Endodermal cell (in vitro differentiated cells): ENCODE data around the gene ADGRL3. TPM values are rescaled to one million over a fixed set of nuclear protein-coding genes. Genes with fewer than 3 reads are reported as not detected.
"Not testable (repeated sequence)": the region's sequence is repeated elsewhere in the genome, so short reads cannot be mapped to it uniquely, and the experiment has no call there.

Experiments
- DNase-seq: peaks from one replicate; pipeline ENCODE4 v3.0.0-alpha.2; 2017
- H3K27ac ChIP-seq: 2 replicates; pipeline ENCODE4 v1.5.1; 2013; ENCODE audit warnings: mild to moderate bottlenecking, low read depth, low read length, moderate library complexity
- H3K27me3 ChIP-seq: 2 replicates; pipeline ENCODE4 v1.6.1; 2013; ENCODE audit warnings: mild to moderate bottlenecking, low read length, moderate library complexity; ENCODE audit not compliant: insufficient read depth, control insufficient read depth, poor library complexity, severe bottlenecking
- H3K36me3 ChIP-seq: 2 replicates; pipeline ENCODE4 v1.7.0; 2013; ENCODE audit warnings: mild to moderate bottlenecking, low read length, moderate library complexity; ENCODE audit not compliant: control insufficient read depth, insufficient read depth
- H3K4me1 ChIP-seq: one replicate; pipeline ENCODE4 v1.7.0; 2013; ENCODE audit warnings: low read length; ENCODE audit not compliant: control insufficient read depth, insufficient read depth
- H3K4me3 ChIP-seq: 2 replicates; pipeline ENCODE4 v1.5.1; 2013; ENCODE audit warnings: mild to moderate bottlenecking, low read length, moderate library complexity
- H3K9ac ChIP-seq: 2 replicates; pipeline ENCODE4 v1.6.1; 2013; ENCODE audit warnings: mild to moderate bottlenecking, low read length, moderate library complexity; ENCODE audit not compliant: poor library complexity, severe bottlenecking; ENCODE audit errors: extremely low read depth
- H3K9me3 ChIP-seq: 2 replicates; pipeline ENCODE4 v1.6.1; 2013; ENCODE audit warnings: mild to moderate bottlenecking, low read length, moderate library complexity; ENCODE audit not compliant: control insufficient read depth
- H3K27ac Mint-ChIP-seq: 2 replicates; pipeline ENCODE4 v1.8.0; 2020; ENCODE audit warnings: mixed read lengths
- H3K27me3 Mint-ChIP-seq: 2 replicates; pipeline ENCODE4 v1.8.0; 2021; ENCODE audit warnings: mild to moderate bottlenecking, mixed read lengths; ENCODE audit not compliant: insufficient read depth
- H3K36me3 Mint-ChIP-seq: 2 replicates; pipeline ENCODE4 v1.8.0; 2020; ENCODE audit warnings: low read depth, mixed read lengths
- H3K4me1 Mint-ChIP-seq: 2 replicates; pipeline ENCODE4 v1.8.0; 2020; ENCODE audit warnings: mixed read lengths
- H3K4me3 Mint-ChIP-seq: 2 replicates; pipeline ENCODE4 v1.8.0; 2020; ENCODE audit warnings: mild to moderate bottlenecking, moderate library complexity, mixed read lengths
- H3K9me3 Mint-ChIP-seq: 2 replicates; pipeline ENCODE4 v1.8.0; 2020; ENCODE audit warnings: mild to moderate bottlenecking, mixed read lengths
- CTCF ChIP-seq: fragments of 200-600 bp; sonication (generic); conservative IDR thresholded peaks from 2 replicates; pipeline ENCODE4 v1.5.0; 2021; ENCODE audit warnings: antibody characterized with exemption, mild to moderate bottlenecking
- WGBS, 2 experiments: methylation state at CpG; one replicate each; pipeline versions ENCODE4 v1.1.5 to v1.1.7; 2013; ENCODE audit warnings: missing lambda C conversion rate in 2 of 2, mixed read lengths in 1 of 2; ENCODE audit not compliant: insufficient coverage in 1 of 2, insufficient read length in 1 of 2; 5-methylcytosine and 5-hydroxymethylcytosine counted together
- total RNA-seq, 2 donors: library from RNA; stranded (reverse); fragmentation: NEBNext Ultra II Directional in 1 of 2; extraction: Animal tissue kit (Norgen Biotek cat#: 25700) in 1 of 2; gene quantifications; 2 replicates in 1 of 2; 3 replicates in 1 of 2; pipeline ENCODE4 v1.2.1, GENCODE V29; 2021

The ADGRL3 gene
- total RNA-seq, 2 donors from 2014 or later, result 9.9 to 10.3 TPM

- no peaks in the 10 kb centered on the region for H3K27me3 Mint-ChIP-seq
- Histone ChIP-seq H3K27ac (no peak overlapping the region), H3K4me1 (no peaks in the 10 kb centered on the region), H3K4me3 (no peak overlapping the region), H3K27me3 (no peaks in the 10 kb centered on the region), H3K36me3 (no peaks in the 10 kb centered on the region), H3K9me3 (no peaks in the 10 kb centered on the region), H3K9ac (no peak overlapping the region)
- H3K36me3 Mint-ChIP-seq, result no peaks in the 10 kb centered on the region
- no peaks in the 10 kb centered on the region for H3K4me1 Mint-ChIP-seq
- no peak overlapping the region for H3K4me3 Mint-ChIP-seq
- H3K27ac Mint-ChIP-seq, result no peak overlapping the region
- DNase-seq, result no peak
- 63 to 79% methylated on average over 2 to 3 of the region's 3 CpGs for WGBS, 2 experiments
- H3K9me3 Mint-ChIP-seq, result peaks cover 2% of the 10 kb centered on the region
- no peak for TF ChIP-seq CTCF
Observed at GRCh38 chr4:61359301-61359700, 159.2 kb downstream of the ADGRL3 start.

- H3K4me3 Mint-ChIP-seq, H3K27ac Mint-ChIP-seq, H3K9me3 ChIP-seq, H3K27me3 Mint-ChIP-seq, H3K36me3 Mint-ChIP-seq, H3K4me1 Mint-ChIP-seq, H3K9ac ChIP-seq, H3K4me3 ChIP-seq, H3K4me1 ChIP-seq, DNase-seq, H3K27me3 ChIP-seq, H3K27ac ChIP-seq, H3K36me3 ChIP-seq: not testable (repeated sequence)
- WGBS, 2 experiments, result 92% methylated on average over 21 to 26 of the region's 26 CpGs
- peaks cover 12% of the 10 kb centered on the region for H3K9me3 Mint-ChIP-seq
Observed at GRCh38 chr4:61372817-61373216, 172.7 kb downstream of the ADGRL3 start.

GRCh38 chr4:61373901-61374440 is 173.8 kb downstream of the ADGRL3 start:
- no peak overlapping the region for H3K9ac ChIP-seq
- Mint-ChIP-seq H3K36me3 (peaks cover 4% of the 10 kb centered on the region), H3K27ac (peak overlapping the region; percentile 56), H3K9me3 (peaks cover 9% of the 10 kb centered on the region), H3K4me1 (peaks cover 8% of the 10 kb centered on the region), H3K27me3 (no peaks in the 10 kb centered on the region), H3K4me3 (no peak overlapping the region)
- no peaks in the 10 kb centered on the region for H3K27me3 ChIP-seq
- no peaks in the 10 kb centered on the region for H3K36me3 ChIP-seq
- peaks cover 8% of the 10 kb centered on the region for H3K9me3 ChIP-seq
- no peaks in the 10 kb centered on the region for H3K4me1 ChIP-seq
- WGBS, 2 experiments, result 92% methylated on average over 1 of the region's 1 CpG; no CpG with 5 or more reads in 1 of the 2 experiments
- H3K4me3 ChIP-seq, result no peak overlapping the region
- peak overlapping the region; percentile 55 for H3K27ac ChIP-seq
- DNase-seq, result no peak
- TF ChIP-seq CTCF, result no peak

- Mint-ChIP-seq H3K36me3 (peaks cover 4% of the 10 kb centered on the region), H3K27me3 (no peaks in the 10 kb centered on the region), H3K4me1 (peaks cover 8% of the 10 kb centered on the region), H3K4me3 (no peak overlapping the region), H3K27ac (peak overlapping the region; percentile 56), H3K9me3 (peaks cover 9% of the 10 kb centered on the region)
- no peak for DNase-seq
- Histone ChIP-seq H3K4me1 (no peaks in the 10 kb centered on the region), H3K9ac (no peak overlapping the region), H3K27ac (peak overlapping the region; percentile 55), H3K27me3 (no peaks in the 10 kb centered on the region), H3K4me3 (no peak overlapping the region), H3K36me3 (no peaks in the 10 kb centered on the region), H3K9me3 (peaks cover 8% of the 10 kb centered on the region)
- 90 to 100% methylated on average over 1 of the region's 1 CpG for WGBS, 2 experiments
- no peak for TF ChIP-seq CTCF
Observed at GRCh38 chr4:61374447-61374891, 174.3 kb downstream of the ADGRL3 start.
